Lung (tissue), 12 donors: Measurements from ENCODE around the gene FNDC11. TPM values are rescaled to one million over a fixed set of nuclear protein-coding genes. Genes with fewer than 3 reads are reported as not detected.
A peak's percentile ranks its signal among the peaks of the same experiment; 100 is the strongest.

ENCODE experiments used
- ATAC-seq: fragments of 200-7000 bp; cut with Tn5 transposase; one replicate; pipeline ENCODE4 v1.9.1; 2020; ENCODE audit warnings: moderate number of reproducible peaks; ENCODE audit not compliant: insufficient read depth, low FRiP score
- DNase-seq, 3 donors: peaks; one replicate each; pipeline ENCODE4 v3.0.0-alpha.2; 2013 to 2017
- H3K27ac ChIP-seq, 2 donors: one replicate each; pipeline ENCODE4 v1.5.1; 2013; ENCODE audit warnings: mild to moderate bottlenecking in 2 of 2, moderate library complexity in 2 of 2, control low read depth in 1 of 2, inconsistent platforms in 1 of 2, low read depth in 1 of 2, low read length in 1 of 2
- H3K27me3 ChIP-seq, 3 donors: one replicate each; pipeline ENCODE4 v1.5.1; 2013; ENCODE audit warnings: low read length in 2 of 3; ENCODE audit not compliant: control insufficient read depth in 3 of 3, insufficient read depth in 3 of 3
- H3K36me3 ChIP-seq, 4 donors: one replicate each; pipeline ENCODE4 v1.5.1; 2013; ENCODE audit warnings: low read length in 4 of 4, mild to moderate bottlenecking in 1 of 4, moderate library complexity in 1 of 4; ENCODE audit not compliant: control insufficient read depth in 4 of 4, insufficient read depth in 4 of 4
- H3K4me1 ChIP-seq, 5 donors: one replicate each; pipeline ENCODE4 v1.5.1; 2013; ENCODE audit warnings: low read length in 5 of 5, mild to moderate bottlenecking in 2 of 5, moderate library complexity in 1 of 5; ENCODE audit not compliant: control insufficient read depth in 5 of 5, insufficient read depth in 5 of 5
- H3K4me3 ChIP-seq: one replicate; pipeline ENCODE4 v1.5.1; 2013; ENCODE audit warnings: mild to moderate bottlenecking, control low read depth, moderate library complexity
- H3K9ac ChIP-seq, 2 donors: one replicate each; pipeline ENCODE4 v1.5.1; 2013; ENCODE audit warnings: low read length in 2 of 2, control low read depth in 1 of 2; ENCODE audit not compliant: insufficient read depth in 1 of 2
- H3K9me3 ChIP-seq, 4 donors: one replicate each; pipeline ENCODE4 v1.5.1; 2013; ENCODE audit warnings: low read length in 3 of 4, mild to moderate bottlenecking in 1 of 4, moderate library complexity in 1 of 4; ENCODE audit not compliant: control insufficient read depth in 4 of 4, insufficient read depth in 3 of 4
- CTCF ChIP-seq: IDR thresholded peaks from 2 replicates; pipeline ENCODE4 v1.5.1; 2012; ENCODE audit warnings: mild to moderate bottlenecking; ENCODE audit errors: control extremely low read depth, extremely low read depth
- WGBS, 2 donors: extraction: QIAGEN DNeasy Blood & Tissue Kit; methylation state at CpG; one replicate each; pipeline ENCODE4 v1.1.7; 2013; 5-methylcytosine and 5-hydroxymethylcytosine counted together
- polyA plus RNA-seq, 2 donors: library from polyadenylated mRNA; stranded (reverse); fragments of 200-250 nt; gene quantifications; one replicate each; pipeline ENCODE4 v1.2.1, GENCODE V29; 2013
- total RNA-seq, 2 donors: library from RNA; depleted of rRNA in 1 of 2; stranded (reverse); fragments of >200 nt in 1 of 2; gene quantifications; one replicate each; pipeline ENCODE4 v1.2.1, GENCODE V29; 2014 to 2021
- donor health status: control.
- donor health status: control.
- donor health status: Bipolar disorder and iron deficiency.
- donor health status: healthy.
- donor health status: DM: yes; HTN: yes; CAD: no.

The FNDC11 gene
- total and polyA plus RNA-seq, 4 donors = 1.0 to 3.2 (median 2.3) TPM

DNA sequence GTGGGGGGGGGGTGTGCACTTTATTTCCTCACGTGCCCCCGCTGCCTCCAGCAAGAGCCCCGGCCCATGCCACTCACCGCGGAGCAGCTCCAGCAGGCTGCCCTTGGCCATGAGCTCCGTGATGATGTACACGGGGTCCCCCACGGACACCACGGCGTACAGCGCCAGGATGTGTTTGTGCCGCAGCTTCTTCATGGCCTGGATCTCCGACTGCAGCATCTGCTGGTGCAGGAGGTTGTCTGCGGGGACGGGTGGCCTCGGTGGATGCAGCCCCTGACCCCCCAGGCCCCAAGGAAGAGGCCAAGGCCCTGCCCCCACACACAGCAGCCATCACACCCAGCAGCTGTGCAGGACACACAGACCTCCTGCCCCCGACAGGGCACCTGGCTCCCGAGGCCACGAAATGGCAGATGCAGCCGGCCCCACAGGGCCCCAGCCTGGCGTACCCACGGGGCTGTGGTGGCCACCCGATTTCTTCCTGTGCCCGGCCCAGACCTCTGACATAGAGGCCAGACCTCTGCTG is 21.4 kb upstream of the FNDC11 start:
- no peaks in the 10 kb centered on the region for H3K36me3 ChIP-seq
- ATAC-seq = no peak
- H3K27ac ChIP-seq = no peak overlapping the region
- no peaks in the 10 kb centered on the region for H3K9me3 ChIP-seq
- no peak overlapping the region for H3K4me3 ChIP-seq
- DNase-seq = peak in 1 of 3 donors; percentile 6
- no peak overlapping the region for H3K9ac ChIP-seq
- no peak for TF ChIP-seq CTCF
- 77 to 82% methylated on average over 24 of the region's 24 CpGs for WGBS, 2 donors
- peaks cover 0 to 11% (median 0%) of the 10 kb centered on the region in 5 donors for H3K4me1 ChIP-seq
- peaks cover 0 to 10% (median 5%) of the 10 kb centered on the region in 3 donors for H3K27me3 ChIP-seq

DNA sequence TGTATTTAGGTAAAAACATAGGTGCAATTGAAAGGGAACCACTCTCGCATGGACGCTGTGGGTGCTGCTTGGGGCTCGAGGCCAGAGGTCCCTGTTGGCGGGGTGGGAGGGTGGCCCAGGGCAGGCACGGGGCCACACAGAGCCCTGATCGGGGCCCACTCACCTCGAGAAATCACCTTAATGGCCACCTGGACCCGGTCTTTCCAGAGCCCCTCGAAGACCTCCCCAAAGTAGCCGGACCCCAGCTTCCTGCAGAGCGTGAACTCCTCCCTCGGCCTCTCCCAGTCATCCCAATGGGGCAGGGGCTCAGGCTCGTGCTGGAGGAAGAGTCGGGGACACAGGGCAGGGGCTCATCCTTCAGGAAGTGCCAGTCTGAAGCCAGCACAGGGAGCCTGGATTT is 20.6 kb upstream of the FNDC11 start:
- Histone ChIP-seq H3K27me3 (peaks cover 0 to 10% (median 5%) of the 10 kb centered on the region in 3 donors), H3K4me1 (peaks cover 0 to 11% (median 0%) of the 10 kb centered on the region in 5 donors), H3K36me3 (no peaks in the 10 kb centered on the region), H3K4me3 (no peak overlapping the region), H3K27ac (no peak overlapping the region), H3K9me3 (no peaks in the 10 kb centered on the region), H3K9ac (no peak overlapping the region)
- TF ChIP-seq CTCF = no peak
- ATAC-seq (no peak), DNase-seq (no peak)
- WGBS, 2 donors = 81 to 89% methylated on average over 13 to 14 of the region's 14 CpGs

DNA sequence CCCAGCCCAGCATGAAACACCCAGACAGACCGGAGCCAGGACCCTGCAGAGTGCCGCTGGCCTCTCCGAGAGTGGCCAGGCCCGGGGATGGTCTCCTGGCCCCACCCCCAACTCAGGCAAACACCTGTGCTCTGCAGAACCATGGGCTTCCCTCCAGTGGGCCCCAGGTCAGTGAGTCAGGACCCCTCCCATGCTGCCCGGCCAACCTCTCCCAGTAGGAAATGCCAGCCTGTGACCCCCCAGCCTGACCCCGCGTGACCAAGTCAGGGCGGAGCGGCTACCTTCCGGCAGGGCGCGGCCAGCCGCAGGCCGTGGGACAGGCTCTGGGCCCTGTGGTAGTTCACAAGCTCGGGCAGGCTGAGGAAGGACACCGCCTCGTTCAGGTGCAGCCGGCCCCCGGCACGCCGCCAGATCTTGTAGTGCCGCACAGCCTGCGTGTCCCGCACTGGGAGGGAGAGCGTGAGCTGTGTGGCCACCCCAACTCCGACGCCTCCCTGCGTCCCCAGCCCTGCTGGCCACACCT is 20.0 kb upstream of the FNDC11 start:
- Histone ChIP-seq H3K27ac (peak overlapping the region in 1 of 2 donors; percentile 42), H3K27me3 (peaks cover 0 to 10% (median 5%) of the 10 kb centered on the region in 3 donors), H3K9ac (no peak overlapping the region), H3K9me3 (no peaks in the 10 kb centered on the region), H3K36me3 (no peaks in the 10 kb centered on the region), H3K4me1 (peaks cover 0 to 11% (median 0%) of the 10 kb centered on the region in 5 donors), H3K4me3 (no peak overlapping the region)
- WGBS, 2 donors = 54 to 72% methylated on average over 24 to 28 of the region's 28 CpGs
- TF ChIP-seq CTCF = no peak
- DNase-seq = no peak
- no peak for ATAC-seq
